GM19240 (cell line): ENCODE results near the gene DNMT3B.
A peak's percentile ranks its signal among the peaks of the same experiment; 100 is the strongest.
"Not testable (repeated sequence)": the region's sequence is repeated elsewhere in the genome, so short reads cannot be mapped to it uniquely, and the experiment has no call there.

ENCODE experiments used
- DNase-seq: peaks from one replicate; pipeline ENCODE4 v3.0.0; 2011; ENCODE audit warnings: low spot score; ENCODE audit not compliant: insufficient read length

DNMT3B gene

GRCh38 chr20:32789896-32790750 is 27.9 kb downstream of the DNMT3B start:
- peak; percentile 79 for DNase-seq

DNA sequence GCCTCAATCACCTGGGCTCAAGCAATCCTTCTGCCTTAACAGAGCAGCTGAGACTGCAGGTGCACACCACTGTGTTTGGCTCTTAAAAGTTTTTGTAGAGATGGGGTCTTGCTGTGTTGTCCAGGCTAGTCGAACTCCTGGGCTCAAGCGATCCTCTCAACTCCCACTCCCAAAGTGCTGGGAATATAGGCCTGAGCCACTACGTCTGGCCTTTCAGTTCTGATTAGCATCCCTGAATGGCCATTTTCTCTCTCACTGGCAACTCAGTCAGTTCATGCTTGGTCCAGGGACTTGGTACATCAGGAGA is 28.5 kb downstream of the DNMT3B start:
- no peak for DNase-seq

DNA sequence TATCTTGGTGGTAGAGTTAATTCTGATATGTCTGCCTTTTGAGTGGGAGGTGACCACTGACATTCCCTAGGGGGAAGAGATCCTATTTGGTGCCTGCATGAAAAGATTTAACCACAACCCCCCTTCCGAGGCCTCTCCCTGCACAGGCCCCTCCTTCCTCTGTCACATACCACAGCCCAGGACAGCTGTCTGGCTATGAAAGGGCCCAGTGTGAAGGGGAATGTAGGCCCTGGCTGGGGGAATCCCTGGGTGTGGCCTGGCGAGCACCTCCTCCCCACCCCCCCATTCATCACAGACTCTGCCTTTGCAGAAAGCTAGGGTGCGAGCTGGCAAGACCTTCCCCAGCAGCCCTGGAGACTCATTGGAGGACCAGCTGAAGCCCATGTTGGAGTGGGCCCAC is 30.1 kb downstream of the DNMT3B start:
- DNase-seq, result peak; percentile 63

DNA sequence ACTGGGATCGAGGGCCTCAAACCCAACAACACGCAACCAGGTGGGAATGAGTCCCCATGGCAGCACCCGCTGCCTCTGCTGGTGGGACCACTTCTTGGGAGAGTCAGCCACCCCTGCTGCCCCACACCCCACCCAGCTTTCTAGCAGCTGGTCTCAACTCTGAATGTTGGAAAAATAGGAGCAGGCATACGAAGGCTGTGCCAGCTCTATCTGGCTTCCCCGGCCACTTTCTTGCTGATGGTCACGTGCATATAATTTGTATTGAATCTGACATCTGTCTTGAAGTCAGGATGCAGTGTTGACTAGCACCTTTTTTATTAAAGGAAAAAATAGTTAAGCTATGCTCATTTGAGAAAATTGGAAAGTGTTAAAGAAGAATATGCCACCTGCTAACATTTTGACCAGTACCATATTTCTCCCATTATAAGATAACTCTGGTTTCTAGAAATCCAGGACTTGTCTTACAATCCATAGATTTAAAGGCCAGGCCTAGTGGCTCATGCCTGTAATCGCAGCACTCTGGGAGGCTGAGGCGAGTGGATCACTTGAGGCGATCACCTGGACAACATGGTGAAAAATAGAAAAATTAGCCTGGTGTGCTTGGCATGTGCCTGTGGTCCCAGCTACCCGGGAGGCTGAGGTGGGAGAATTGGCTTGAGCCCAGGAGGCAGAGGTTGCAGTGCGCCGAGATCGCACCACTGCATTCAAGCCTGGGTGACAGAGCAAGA is 30.7 kb downstream of the DNMT3B start:
- DNase-seq, result no peak

- DNase-seq, result no peak
Measured at GRCh38 chr20:32796383-32796948, 34.3 kb downstream of the DNMT3B start.

DNA sequence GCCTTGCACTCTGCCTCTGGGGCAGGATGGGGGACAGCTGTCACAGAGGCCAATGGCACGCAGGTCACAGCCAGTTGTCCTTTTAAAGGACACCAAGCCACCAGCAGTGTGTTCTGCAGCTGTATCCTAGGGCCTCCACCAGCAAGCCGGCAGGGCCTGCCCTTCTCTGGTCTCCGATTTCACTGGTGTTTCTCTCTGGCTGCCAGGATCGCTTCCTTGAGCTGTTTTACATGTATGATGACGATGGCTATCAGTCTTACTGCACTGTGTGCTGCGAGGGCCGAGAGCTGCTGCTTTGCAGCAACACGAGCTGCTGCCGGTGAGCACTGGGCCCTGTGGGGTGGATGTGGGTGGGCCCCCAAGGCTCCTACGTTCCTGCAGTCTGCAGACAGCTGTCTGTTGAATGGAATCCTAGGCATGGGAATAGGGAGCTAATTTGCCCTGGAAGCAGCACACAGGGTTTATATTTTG is 34.8 kb downstream of the DNMT3B start:
- no peak for DNase-seq

GRCh38 chr20:32797571-32797970 is 35.4 kb downstream of the DNMT3B start:
- DNase-seq, result not testable (repeated sequence)

GRCh38 chr20:32798046-32798981 is 36.1 kb downstream of the DNMT3B start:
- DNase-seq, result no peak

DNA sequence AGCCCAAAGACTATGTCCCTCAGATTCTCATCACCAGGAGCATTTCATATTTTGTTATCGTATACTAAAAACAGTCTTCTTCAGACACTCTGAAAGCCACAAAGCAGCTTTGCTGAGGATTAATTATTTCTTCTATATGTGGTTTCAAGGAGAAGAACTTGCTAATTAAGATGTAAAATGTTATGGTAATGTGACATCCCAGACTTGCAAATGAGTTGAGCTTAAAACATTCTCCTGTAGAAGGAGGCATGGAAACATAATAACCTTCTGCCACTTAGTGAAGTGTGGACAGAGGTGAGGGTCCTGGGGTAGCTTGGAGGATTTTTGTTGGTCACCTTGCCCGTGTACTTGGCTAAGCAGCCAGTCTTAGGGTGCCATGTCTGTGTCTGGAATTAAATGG is 40.9 kb downstream of the DNMT3B start:
- DNase-seq, result no peak

DNA sequence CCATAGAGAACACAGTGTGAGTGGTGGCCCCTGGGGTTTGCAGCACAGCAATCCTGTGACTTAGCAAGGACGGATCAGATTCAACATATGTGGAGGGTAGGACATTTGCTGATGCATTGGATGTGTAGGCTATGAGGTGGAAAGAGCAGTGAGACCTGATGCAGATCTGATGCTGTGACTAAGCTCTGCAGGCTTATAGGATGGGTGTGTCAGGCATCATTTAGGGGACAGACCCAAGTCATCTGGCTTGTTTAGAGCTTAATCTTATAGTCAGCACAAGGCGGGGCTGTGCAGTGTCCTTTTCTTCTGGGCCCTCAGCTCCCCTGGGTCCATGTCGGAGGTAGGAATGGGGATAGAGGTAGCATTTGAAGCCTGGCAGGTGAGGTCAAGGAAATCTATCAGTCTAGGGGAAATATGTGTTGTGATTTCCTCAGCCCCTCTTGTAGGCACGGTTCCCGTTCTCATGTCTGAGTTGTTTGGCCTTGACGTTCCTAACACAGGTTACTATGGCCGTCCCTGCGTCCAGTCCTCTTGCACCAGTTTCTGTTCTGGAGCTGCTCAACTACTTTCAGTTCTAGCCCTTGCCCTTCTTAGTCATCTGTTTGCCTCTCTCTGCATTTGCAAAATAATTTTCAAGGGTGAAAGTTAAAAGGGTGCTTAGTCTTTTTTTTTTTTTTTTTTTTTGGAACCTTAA is 42.0 kb downstream of the DNMT3B start:
- no peak for DNase-seq

GRCh38 chr20:32804817-32805216 is 42.6 kb downstream of the DNMT3B start:
- DNase-seq, result no peak

- DNase-seq, result no peak
Measured at GRCh38 chr20:32805721-32806120, 43.5 kb downstream of the DNMT3B start.

GRCh38 chr20:32806356-32806755 is 44.2 kb downstream of the DNMT3B start:
- no peak for DNase-seq

DNA sequence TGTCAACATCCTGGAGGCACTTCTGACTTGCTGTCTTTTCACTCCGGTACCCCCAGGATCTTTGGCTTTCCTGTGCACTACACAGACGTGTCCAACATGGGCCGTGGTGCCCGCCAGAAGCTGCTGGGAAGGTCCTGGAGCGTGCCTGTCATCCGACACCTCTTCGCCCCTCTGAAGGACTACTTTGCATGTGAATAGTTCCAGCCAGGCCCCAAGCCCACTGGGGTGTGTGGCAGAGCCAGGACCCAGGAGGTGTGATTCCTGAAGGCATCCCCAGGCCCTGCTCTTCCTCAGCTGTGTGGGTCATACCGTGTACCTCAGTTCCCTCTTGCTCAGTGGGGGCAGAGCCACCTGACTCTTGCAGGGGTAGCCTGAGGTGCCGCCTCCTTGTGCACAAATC is 45.5 kb downstream of the DNMT3B start:
- DNase-seq, result no peak

- DNase-seq, result no peak
Measured at GRCh38 chr20:32808438-32808837, 46.3 kb downstream of the DNMT3B start.

DNA sequence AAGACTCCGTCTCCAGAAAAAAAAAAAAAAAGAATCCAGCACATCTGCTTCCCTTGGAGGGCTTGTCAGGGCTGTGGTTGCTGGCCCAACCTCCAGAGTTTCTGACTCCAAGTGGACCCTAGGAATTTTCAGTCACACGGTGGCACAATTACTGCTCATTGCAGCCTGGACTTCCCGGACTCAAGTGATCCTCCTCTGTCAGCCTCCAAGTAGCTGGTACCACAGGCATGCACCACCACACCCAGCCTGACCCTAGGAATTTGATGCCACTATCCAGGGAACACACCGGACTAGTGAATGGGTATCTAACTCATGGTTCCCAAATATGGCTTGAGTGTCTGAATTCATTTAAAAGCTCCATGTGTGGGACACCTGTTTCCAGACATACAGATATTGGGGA is 47.7 kb downstream of the DNMT3B start:
- DNase-seq, result no peak

GRCh38 chr20:32810941-32811340 is 48.8 kb downstream of the DNMT3B start:
- no peak for DNase-seq

- DNase-seq, result no peak
Measured at GRCh38 chr20:32811886-32812285, 49.7 kb downstream of the DNMT3B start.

- DNase-seq, result peak; percentile 43
Measured at GRCh38 chr20:32819992-32820697, 58.0 kb downstream of the DNMT3B start.
